GM03348 (cell line): Measurements from ENCODE around the gene BMERB1.
"Not testable (repeated sequence)": the region's sequence is repeated elsewhere in the genome, so short reads cannot be mapped to it uniquely, and the experiment has no call there.

Source experiments
- DNase-seq: peaks from one replicate; pipeline ENCODE4 v3.0.0; 2012; ENCODE audit warnings: low spot score

Gene BMERB1

GRCh38 chr16:15523939-15524338 lies 89.6 kb downstream of the BMERB1 start:
- DNase-seq: no peak

- no peak for DNase-seq
Observed at GRCh38 chr16:15524966-15525365, 90.6 kb downstream of the BMERB1 start.

- no peak for DNase-seq
Observed at GRCh38 chr16:15526097-15526496, 91.7 kb downstream of the BMERB1 start.

- no peak for DNase-seq
Observed at GRCh38 chr16:15526731-15527130, 92.3 kb downstream of the BMERB1 start.

- no peak for DNase-seq
Observed at GRCh38 chr16:15529673-15530072, 95.3 kb downstream of the BMERB1 start.

- no peak for DNase-seq
Observed at GRCh38 chr16:15530085-15530484, 95.7 kb downstream of the BMERB1 start.

GRCh38 chr16:15532825-15533224 lies 98.4 kb downstream of the BMERB1 start:
- DNase-seq: no peak

GRCh38 chr16:15533386-15533785 lies 99.0 kb downstream of the BMERB1 start:
- no peak for DNase-seq

GRCh38 chr16:15535772-15536171 lies 101.4 kb downstream of the BMERB1 start:
- no peak for DNase-seq

- DNase-seq: no peak
Observed at GRCh38 chr16:15536843-15537242, 102.5 kb downstream of the BMERB1 start.

- DNase-seq: no peak
Observed at GRCh38 chr16:15538507-15538906, 104.1 kb downstream of the BMERB1 start.

GRCh38 chr16:15539197-15539596 lies 104.8 kb downstream of the BMERB1 start:
- no peak for DNase-seq

GRCh38 chr16:15542261-15542660 lies 107.9 kb downstream of the BMERB1 start:
- DNase-seq: no peak

- no peak for DNase-seq
Observed at GRCh38 chr16:15542734-15543347, 108.5 kb downstream of the BMERB1 start.

GRCh38 chr16:15544405-15544804 lies 110.0 kb downstream of the BMERB1 start:
- no peak for DNase-seq

- DNase-seq: no peak
Observed at GRCh38 chr16:15545544-15545943, 111.2 kb downstream of the BMERB1 start.

GRCh38 chr16:15547072-15547767 lies 112.8 kb downstream of the BMERB1 start:
- DNase-seq: not testable (repeated sequence)

GRCh38 chr16:15547768-15548096 lies 113.3 kb downstream of the BMERB1 start:
- DNase-seq: no peak

- no peak for DNase-seq
Observed at GRCh38 chr16:15548482-15548891, 114.1 kb downstream of the BMERB1 start.

- no peak for DNase-seq
Observed at GRCh38 chr16:15552507-15552906, 118.1 kb downstream of the BMERB1 start.

GRCh38 chr16:15553313-15554088 lies 119.1 kb downstream of the BMERB1 start:
- no peak for DNase-seq

GRCh38 chr16:15556130-15556529 lies 121.7 kb downstream of the BMERB1 start:
- DNase-seq: no peak

- no peak for DNase-seq
Observed at GRCh38 chr16:15557258-15557657, 122.9 kb downstream of the BMERB1 start.
